Suprapubic skin (tissue), 4 donors: Measurements from ENCODE around the gene CELF4. TPM values are rescaled to one million over a fixed set of nuclear protein-coding genes. Genes with fewer than 3 reads are reported as not detected.

Experiments
- DNase-seq, 2 donors: peaks; one replicate each; pipeline ENCODE4 v3.0.0-alpha.2; 2019; ENCODE audit warnings: low spot score in 2 of 2
- H3K27ac ChIP-seq: fragments of 200-600 bp; sonication (generic); one replicate; pipeline ENCODE4 v1.5.1; 2019
- H3K27me3 ChIP-seq: fragments of 200-600 bp; sonication (generic); one replicate; pipeline ENCODE4 v1.5.1; 2019
- H3K36me3 ChIP-seq: fragments of 200-600 bp; sonication (generic); one replicate; pipeline ENCODE4 v1.5.1; 2019
- H3K4me1 ChIP-seq: fragments of 200-600 bp; sonication (generic); one replicate; pipeline ENCODE4 v1.5.1; 2019
- H3K4me3 ChIP-seq: fragments of 200-600 bp; sonication (generic); one replicate; pipeline ENCODE4 v1.5.1; 2019; ENCODE audit warnings: mild to moderate bottlenecking
- H3K9me3 ChIP-seq: fragments of 200-600 bp; sonication (generic); one replicate; pipeline ENCODE4 v1.5.1; 2019
- CTCF ChIP-seq, 2 donors: fragments of 200-600 bp in 1 of 2; fragments of 450-650 bp in 1 of 2; sonication (generic) in 1 of 2; IDR thresholded peaks; one replicate each; pipeline ENCODE4 v1.5.1; 2016 to 2019; ENCODE audit warnings: antibody characterized with exemption in 2 of 2, mild to moderate bottlenecking in 1 of 2, moderate library complexity in 1 of 2
- EP300 ChIP-seq: sonication (generic); formaldehyde crosslinking; IDR thresholded peaks from one replicate; pipeline ENCODE4 v1.6.1; 2017; ENCODE audit warnings: antibody characterized with exemption
- POLR2A ChIP-seq, 2 donors: fragments of 450-650 bp; IDR thresholded peaks; one replicate each; pipeline ENCODE4 v1.6.1; 2017; ENCODE audit warnings: antibody characterized with exemption in 2 of 2, mild to moderate bottlenecking in 2 of 2, moderate library complexity in 2 of 2
- POLR2AphosphoS5 ChIP-seq, 3 donors: sonication (generic); formaldehyde crosslinking; IDR thresholded peaks; one replicate each; pipeline ENCODE4 v1.6.1; 2017; ENCODE audit warnings: antibody characterized with exemption in 3 of 3
- WGBS: methylation state at CpG from one replicate; pipeline ENCODE4 v1.1.5; 2018; 5-methylcytosine and 5-hydroxymethylcytosine counted together
- total RNA-seq, 4 donors: library from RNA; depleted of rRNA; stranded (reverse); fragments of >200 nt; gene quantifications; one replicate each; pipeline ENCODE4 v1.1.0, GENCODE V29; 2016

The CELF4 gene
- total RNA-seq, 4 donors from 2014 or later, result not detected

DNA sequence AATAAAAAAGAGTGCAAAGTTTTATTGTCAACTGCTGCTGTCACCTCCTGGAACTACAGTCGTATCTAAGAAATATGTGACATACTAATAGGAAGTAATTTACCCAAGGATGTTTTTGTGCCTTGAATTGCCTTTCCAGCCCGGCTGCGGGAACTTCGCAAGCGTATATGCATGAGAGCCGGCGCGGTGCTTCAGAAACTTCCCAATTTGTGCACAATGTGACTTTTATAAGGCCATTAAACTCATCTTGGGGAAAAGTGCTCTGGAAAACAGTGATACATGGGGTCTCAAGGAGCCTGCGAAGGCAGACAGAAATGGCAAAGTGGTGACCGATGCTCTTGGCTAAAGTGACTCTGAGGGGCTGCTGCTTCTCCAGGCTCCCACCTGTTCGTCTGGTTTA lies 41.7 kb upstream of the CELF4 start:
- Histone ChIP-seq H3K27me3 (peaks cover 6% of the 10 kb centered on the region), H3K9me3 (no peaks in the 10 kb centered on the region), H3K4me3 (no peak overlapping the region), H3K36me3 (no peaks in the 10 kb centered on the region), H3K4me1 (no peaks in the 10 kb centered on the region), H3K27ac (no peak overlapping the region)
- TF ChIP-seq POLR2A (IDR thresholded peaks at IDR 0.05), result no peak
- no peak for TF ChIP-seq CTCF (IDR thresholded peaks at IDR 0.05)
- no peak for TF ChIP-seq POLR2AphosphoS5 (IDR thresholded peaks at IDR 0.05)
- no peak for TF ChIP-seq EP300
- WGBS, result 90% methylated on average over 11 of the region's 11 CpGs
- DNase-seq, result no peak

GRCh38 chr18:37604032-37604431 lies 38.4 kb upstream of the CELF4 start:
- Histone ChIP-seq H3K9me3 (no peaks in the 10 kb centered on the region), H3K27me3 (no peaks in the 10 kb centered on the region), H3K36me3 (no peaks in the 10 kb centered on the region), H3K4me3 (no peak overlapping the region), H3K27ac (no peak overlapping the region), H3K4me1 (no peaks in the 10 kb centered on the region)
- TF ChIP-seq EP300, result no peak
- TF ChIP-seq CTCF (IDR thresholded peaks at IDR 0.05), result no peak
- TF ChIP-seq POLR2AphosphoS5 (IDR thresholded peaks at IDR 0.05), result no peak
- no peak for TF ChIP-seq POLR2A (IDR thresholded peaks at IDR 0.05)
- WGBS, result 84% methylated on average over 4 of the region's 4 CpGs
- DNase-seq, result no peak

DNA sequence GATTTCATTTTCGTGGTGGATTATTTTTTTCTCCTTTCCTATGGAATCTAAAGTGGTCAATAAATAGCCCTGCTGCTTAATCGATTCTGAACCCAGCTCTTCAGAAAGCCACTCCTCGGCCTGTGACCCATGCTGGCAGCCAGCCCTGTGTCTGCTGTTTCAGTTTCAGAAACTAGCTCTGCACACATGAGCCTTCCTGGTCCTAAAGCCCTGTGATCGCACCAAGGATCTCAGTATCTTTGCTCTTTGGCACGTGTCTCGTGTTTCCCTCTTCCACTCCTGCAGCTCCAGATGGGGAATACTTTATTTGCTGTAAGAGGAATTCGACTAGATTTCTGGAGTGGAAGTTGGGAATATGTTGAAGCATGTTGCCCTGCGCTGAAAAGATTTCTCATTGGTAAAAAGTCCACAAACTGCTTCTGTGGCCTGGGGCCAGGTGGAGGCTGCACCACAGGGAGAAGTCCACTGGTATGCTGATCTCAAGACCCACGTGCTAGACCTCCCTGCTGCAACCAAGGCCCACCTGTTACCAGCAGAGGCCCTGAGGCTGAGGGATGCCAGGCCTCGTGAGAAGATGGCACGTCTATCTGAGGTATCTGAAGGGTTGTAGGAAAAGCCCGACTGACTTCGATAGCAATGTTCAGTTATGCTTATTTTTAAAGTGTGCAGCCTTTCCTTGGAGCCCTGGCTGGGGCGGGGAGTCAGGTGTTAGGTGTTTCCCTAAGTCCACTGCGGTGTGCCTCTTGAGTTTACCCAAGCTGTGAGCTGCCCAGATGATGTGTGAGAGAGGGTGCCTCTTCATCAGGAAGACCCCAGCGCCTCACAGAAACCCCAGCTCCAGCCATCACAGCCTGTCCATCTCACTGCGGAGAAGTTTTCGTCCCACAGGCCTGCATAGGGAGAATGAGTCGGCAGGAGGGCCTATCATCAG lies 33.6 kb upstream of the CELF4 start:
- H3K27me3 ChIP-seq, result no peaks in the 10 kb centered on the region
- no peak for DNase-seq
- H3K4me3 ChIP-seq, result no peak overlapping the region
- H3K27ac ChIP-seq, result no peak overlapping the region
- H3K4me1 ChIP-seq, result no peaks in the 10 kb centered on the region
- TF ChIP-seq POLR2A (IDR thresholded peaks at IDR 0.05) (no peak), CTCF (IDR thresholded peaks at IDR 0.05) (no peak), POLR2AphosphoS5 (IDR thresholded peaks at IDR 0.05) (no peak), EP300 (no peak)
- H3K9me3 ChIP-seq, result no peaks in the 10 kb centered on the region
- WGBS, result 64% methylated on average over 18 of the region's 19 CpGs
- H3K36me3 ChIP-seq, result no peaks in the 10 kb centered on the region

- Histone ChIP-seq H3K36me3 (no peaks in the 10 kb centered on the region), H3K4me3 (no peak overlapping the region), H3K27ac (no peak overlapping the region), H3K4me1 (no peaks in the 10 kb centered on the region), H3K9me3 (no peaks in the 10 kb centered on the region), H3K27me3 (no peaks in the 10 kb centered on the region)
- TF ChIP-seq POLR2A (IDR thresholded peaks at IDR 0.05) (no peak), POLR2AphosphoS5 (IDR thresholded peaks at IDR 0.05) (no peak), CTCF (IDR thresholded peaks at IDR 0.05) (no peak), EP300 (no peak)
- 85% methylated on average over 5 of the region's 5 CpGs for WGBS
- no peak for DNase-seq
Measured at GRCh38 chr18:37598396-37598795, 32.8 kb upstream of the CELF4 start.

GRCh38 chr18:37590346-37590745 lies 24.7 kb upstream of the CELF4 start:
- no peak for DNase-seq
- no peaks in the 10 kb centered on the region for H3K9me3 ChIP-seq
- no peaks in the 10 kb centered on the region for H3K36me3 ChIP-seq
- no peak for TF ChIP-seq CTCF (IDR thresholded peaks at IDR 0.05)
- H3K4me1 ChIP-seq, result no peaks in the 10 kb centered on the region
- no peak overlapping the region for H3K27ac ChIP-seq
- H3K4me3 ChIP-seq, result no peak overlapping the region
- no peaks in the 10 kb centered on the region for H3K27me3 ChIP-seq
- WGBS, result 100% methylated on average over 1 of the region's 1 CpG
